OCI-LY3 (cell line): ENCODE data around the gene TUG1.

Source experiments
- H2AFZ ChIP-seq: fragments of 200-600, 300-600 bp; shearing (Covaris generic); 2 replicates; pipeline ENCODE4 v1.6.0; 2014; ENCODE audit warnings: antibody characterized with exemption, low read depth, low read length
- H3K27ac ChIP-seq: fragments of 200-600, 300-600 bp; sonication (generic); 2 replicates; pipeline ENCODE4 v1.5.1; 2014; ENCODE audit warnings: mild to moderate bottlenecking, low read length, moderate library complexity, mixed read lengths
- H3K27me3 ChIP-seq: fragments of 200-600, 300-600 bp; sonication (generic); 2 replicates; pipeline ENCODE4 v1.6.1; 2014; ENCODE audit warnings: low read depth, low read length, mixed read lengths
- H3K36me3 ChIP-seq: fragments of 200-600, 300-600 bp; sonication (generic); replicated peaks from 2 replicates; pipeline ENCODE3; 2014; ENCODE audit warnings: low read depth, low read length, mixed read lengths
- H3K4me1 ChIP-seq: fragments of 300-600, 200-600 bp; sonication (generic); 2 replicates; pipeline ENCODE4 v1.6.1; 2014; ENCODE audit warnings: low read length, mixed read lengths
- H3K4me2 ChIP-seq: fragments of 200-600, 300-600 bp; sonication (generic); 2 replicates; pipeline ENCODE4 v1.6.1; 2014; ENCODE audit warnings: low read length, mixed read lengths
- H3K4me3 ChIP-seq: fragments of 300-600, 200-600 bp; sonication (generic); 2 replicates; pipeline ENCODE4 v1.5.1; 2014; ENCODE audit warnings: antibody characterized with exemption, mild to moderate bottlenecking, low read length, moderate library complexity
- H3K79me2 ChIP-seq: fragments of 300-600, 200-600 bp; shearing (Covaris generic); 2 replicates; pipeline ENCODE4 v1.6.1; 2014; ENCODE audit warnings: mild to moderate bottlenecking, low read length, mixed read lengths
- H3K9ac ChIP-seq: fragments of 300-600, 200-600 bp; shearing (Covaris generic); 2 replicates; pipeline ENCODE4 v1.6.0; 2014; ENCODE audit warnings: mild to moderate bottlenecking, low read length, moderate library complexity
- H3K9me3 ChIP-seq: fragments of 200-600, 300-600 bp; shearing (Covaris generic); 2 replicates; pipeline ENCODE4 v1.6.1; 2014; ENCODE audit warnings: low read length, mixed read lengths; ENCODE audit not compliant: insufficient read depth
- H4K20me1 ChIP-seq: fragments of 200-600, 300-600 bp; sonication (generic); 2 replicates; pipeline ENCODE4 v1.6.1; 2016; ENCODE audit warnings: low read length, mixed read lengths; ENCODE audit not compliant: insufficient read depth
- EZH2phosphoT487 ChIP-seq: fragments of 200-600 bp; shearing (Covaris generic); IDR thresholded peaks from 2 replicates; pipeline ENCODE4 v1.6.1; 2018; ENCODE audit warnings: antibody characterized with exemption, mixed run types, low read depth
- TF ChIP-seq, protein P1 (sequence below): fragments of 200-600, 300-600 bp; sonication (generic); IDR thresholded peaks from 2 replicates; pipeline ENCODE4 v1.5.1; 2014; ENCODE audit warnings: antibody characterized with exemption, low read length, low read depth

TUG1 gene

DNA sequence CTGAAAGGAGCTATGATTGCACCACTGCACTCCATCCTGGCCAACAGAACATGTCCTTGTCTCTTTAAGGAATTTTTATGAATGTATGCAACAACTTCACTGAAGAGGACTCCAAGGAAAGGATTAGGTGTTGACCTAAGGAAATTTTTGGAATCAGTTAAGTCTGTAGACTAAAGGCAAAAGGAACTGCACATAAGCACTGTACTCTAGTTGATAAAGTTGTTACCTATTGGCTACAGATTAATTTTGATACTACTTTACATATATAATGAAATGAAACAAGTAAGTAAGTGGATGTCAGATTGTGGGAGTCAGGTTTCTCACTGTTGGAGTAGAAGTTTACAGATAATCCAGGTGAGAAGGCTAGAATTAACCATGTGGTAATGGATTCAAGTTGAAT lies 36.5 kb downstream of the TUG1 start:
- no peak overlapping the region for H3K27ac ChIP-seq
- no peaks in the 10 kb centered on the region for H3K27me3 ChIP-seq
- no peaks in the 10 kb centered on the region for H3K36me3 ChIP-seq

DNA sequence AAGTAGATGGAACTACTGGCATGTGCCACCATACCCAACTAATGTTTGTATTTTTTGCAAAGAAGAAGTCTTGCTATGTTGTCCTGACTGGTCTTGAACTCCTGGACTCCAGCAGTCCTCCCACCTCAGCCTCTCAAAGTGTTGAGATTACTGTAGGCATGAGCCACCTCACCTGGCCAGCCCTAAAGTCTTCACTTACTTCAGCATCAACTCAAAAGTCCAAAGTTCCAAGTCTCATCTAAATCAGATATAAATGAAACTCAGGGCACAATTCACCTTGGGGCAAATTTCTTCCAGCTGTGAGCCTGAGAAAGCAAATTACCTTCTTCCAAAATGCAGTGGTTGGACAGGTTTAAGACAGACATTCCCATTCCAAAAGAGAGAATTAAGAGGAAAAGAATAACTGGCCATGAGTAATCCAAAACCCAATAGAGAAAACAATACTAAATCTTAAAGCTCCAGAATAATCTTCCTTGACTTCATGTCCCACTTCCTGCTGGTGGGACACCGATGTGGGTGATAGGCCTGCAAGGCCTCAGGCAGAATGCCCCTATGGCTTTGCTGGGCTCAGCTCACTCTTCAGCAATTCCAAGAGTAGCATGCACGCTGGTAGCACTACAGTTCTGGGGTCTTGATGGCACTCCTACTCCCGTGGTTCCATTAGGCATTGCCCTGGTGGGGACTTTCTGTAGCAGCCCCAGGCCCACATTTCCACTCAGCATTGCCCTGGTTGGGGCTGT lies 50.3 kb downstream of the TUG1 start:
- no peak overlapping the region for H3K4me3 ChIP-seq
- no peak overlapping the region for H3K27ac ChIP-seq
- no peak overlapping the region for H3K4me2 ChIP-seq
- no peaks in the 10 kb centered on the region for H4K20me1 ChIP-seq
- H3K27me3 ChIP-seq = peaks cover 7% of the 10 kb centered on the region; the same call in 1 of the 2 replicates
- no peak overlapping the region for H3K9ac ChIP-seq
- no peaks in the 10 kb centered on the region for H3K36me3 ChIP-seq
- H3K4me1 ChIP-seq = no peaks in the 10 kb centered on the region
- no peaks in the 10 kb centered on the region for H3K9me3 ChIP-seq
- TF ChIP-seq EZH2phosphoT487 = no peak
- TF ChIP-seq, protein P1, sequence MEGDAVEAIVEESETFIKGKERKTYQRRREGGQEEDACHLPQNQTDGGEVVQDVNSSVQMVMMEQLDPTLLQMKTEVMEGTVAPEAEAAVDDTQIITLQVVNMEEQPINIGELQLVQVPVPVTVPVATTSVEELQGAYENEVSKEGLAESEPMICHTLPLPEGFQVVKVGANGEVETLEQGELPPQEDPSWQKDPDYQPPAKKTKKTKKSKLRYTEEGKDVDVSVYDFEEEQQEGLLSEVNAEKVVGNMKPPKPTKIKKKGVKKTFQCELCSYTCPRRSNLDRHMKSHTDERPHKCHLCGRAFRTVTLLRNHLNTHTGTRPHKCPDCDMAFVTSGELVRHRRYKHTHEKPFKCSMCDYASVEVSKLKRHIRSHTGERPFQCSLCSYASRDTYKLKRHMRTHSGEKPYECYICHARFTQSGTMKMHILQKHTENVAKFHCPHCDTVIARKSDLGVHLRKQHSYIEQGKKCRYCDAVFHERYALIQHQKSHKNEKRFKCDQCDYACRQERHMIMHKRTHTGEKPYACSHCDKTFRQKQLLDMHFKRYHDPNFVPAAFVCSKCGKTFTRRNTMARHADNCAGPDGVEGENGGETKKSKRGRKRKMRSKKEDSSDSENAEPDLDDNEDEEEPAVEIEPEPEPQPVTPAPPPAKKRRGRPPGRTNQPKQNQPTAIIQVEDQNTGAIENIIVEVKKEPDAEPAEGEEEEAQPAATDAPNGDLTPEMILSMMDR = no peak
- H3K79me2 ChIP-seq = no peaks in the 10 kb centered on the region
- H2AFZ ChIP-seq = no peak overlapping the region

More for the DNA sequence above, 36.5 kb downstream of the TUG1 start:
- Histone ChIP-seq H2AFZ (no peak overlapping the region), H3K79me2 (no peaks in the 10 kb centered on the region), H3K4me1 (no peaks in the 10 kb centered on the region), H3K4me3 (no peak overlapping the region), H4K20me1 (no peaks in the 10 kb centered on the region), H3K9ac (no peak overlapping the region), H3K9me3 (peaks cover 10% of the 10 kb centered on the region), H3K4me2 (no peak overlapping the region)
- no peak for TF ChIP-seq EZH2phosphoT487
- TF ChIP-seq, protein P1 = no peak

DNA sequence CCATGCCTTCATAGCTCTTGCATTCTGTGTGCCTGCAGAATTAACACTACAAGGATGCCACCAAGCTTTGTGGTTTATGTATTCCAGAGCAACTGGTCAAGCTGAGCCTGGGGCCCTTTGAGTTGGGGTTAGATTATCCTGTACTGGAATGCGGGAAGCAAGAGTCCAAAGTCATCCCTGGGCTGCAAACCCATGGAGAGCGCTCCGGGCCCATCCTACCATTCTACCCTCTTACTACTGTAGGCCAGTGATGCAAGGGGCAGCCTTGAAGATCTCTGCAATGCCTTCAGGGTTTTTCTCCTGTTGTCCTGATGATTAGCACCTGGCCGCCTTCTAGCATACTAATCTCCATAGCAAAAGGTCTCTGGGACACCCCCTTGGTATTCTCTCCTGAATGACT lies 51.3 kb downstream of the TUG1 start:
- Histone ChIP-seq H2AFZ (no peak overlapping the region), H4K20me1 (no peaks in the 10 kb centered on the region), H3K4me1 (no peaks in the 10 kb centered on the region), H3K36me3 (no peaks in the 10 kb centered on the region), H3K4me2 (no peak overlapping the region), H3K9ac (no peak overlapping the region), H3K27ac (no peak overlapping the region), H3K79me2 (no peaks in the 10 kb centered on the region), H3K4me3 (no peak overlapping the region), H3K27me3 (no peaks in the 10 kb centered on the region), H3K9me3 (no peaks in the 10 kb centered on the region)
- TF ChIP-seq EZH2phosphoT487 = no peak
- TF ChIP-seq, protein P1 = no peak

DNA sequence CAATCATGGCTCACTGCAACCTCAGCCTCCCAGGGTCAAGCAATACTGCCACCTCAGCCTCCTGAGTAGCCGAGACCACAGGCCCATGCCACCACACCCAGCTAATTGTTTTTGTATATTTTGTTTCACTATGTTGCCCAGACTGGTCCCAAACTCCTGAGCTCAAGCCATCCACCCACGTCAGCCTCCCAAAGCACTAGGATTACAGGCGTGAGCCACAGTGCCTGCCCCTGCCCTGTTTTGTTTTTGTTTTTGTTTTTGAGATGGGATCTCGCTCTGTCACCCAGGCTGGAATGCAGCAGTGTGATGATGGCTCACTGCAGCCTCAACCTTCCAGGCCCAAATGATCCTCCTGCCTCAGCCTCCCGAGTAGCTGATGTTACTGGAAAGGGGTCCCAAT lies 53.5 kb downstream of the TUG1 start:
- H3K79me2 ChIP-seq = no peaks in the 10 kb centered on the region
- H3K4me2 ChIP-seq = no peak overlapping the region
- no peak overlapping the region for H3K9ac ChIP-seq
- H3K9me3 ChIP-seq = no peaks in the 10 kb centered on the region
- no peaks in the 10 kb centered on the region for H4K20me1 ChIP-seq
- H3K4me1 ChIP-seq = no peaks in the 10 kb centered on the region
- H2AFZ ChIP-seq = no peak overlapping the region
- no peak overlapping the region for H3K4me3 ChIP-seq
- H3K27ac ChIP-seq = no peak overlapping the region
- H3K36me3 ChIP-seq = no peaks in the 10 kb centered on the region
- no peaks in the 10 kb centered on the region for H3K27me3 ChIP-seq
- TF ChIP-seq EZH2phosphoT487 = no peak
- TF ChIP-seq, protein P1 = no peak
